Measurements from ENCODE around the gene RPUSD3. TPM values are rescaled to one million over a fixed set of nuclear protein-coding genes. Genes with fewer than 3 reads are reported as not detected.
A peak's percentile ranks its signal among the peaks of the same experiment; 100 is the strongest.

The RPUSD3 gene
- total and polyA plus RNA-seq, 9 of the 15 experiments (the other 6 are each of a cell fraction or from before 2014, with no cell fraction given) = 13.8 to 99.0 (median 59.3) TPM

- 0 out of 2 replicates have a peak, but pooled peaks have one; percentile 41 for TF ChIP-seq ZC3H4 (CRISPR knock-in tag; IDR thresholded peaks at IDR 0.05; ENCODE audit: borderline replicate concordance)
- TF ChIP-seq ZBTB40 (IDR thresholded peaks at IDR 0.05) = no peak
- no peak for TF ChIP-seq ZBTB40 (CRISPR knock-in tag; IDR thresholded peaks at IDR 0.05)
- TF ChIP-seq CSDE1 (IDR thresholded peaks at IDR 0.05) = no peak
- TF ChIP-seq ZBTB17 (CRISPR knock-in tag; IDR thresholded peaks at IDR 0.05) = no peak
- TF ChIP-seq ESRRA (IDR thresholded peaks at IDR 0.05; ENCODE audit: borderline replicate concordance, low read depth) = no peak
- no peak for TF ChIP-seq PYGO2 (tag; IDR thresholded peaks at IDR 0.05)
- TF ChIP-seq HCFC1 (IDR thresholded peaks at IDR 0.05; ENCODE audit: low read depth, low read length) = no peak
- TF ChIP-seq ZNF780A (CRISPR knock-in tag; IDR thresholded peaks at IDR 0.05) = no peak
- TF ChIP-seq ZNF444 (CRISPR knock-in tag; IDR thresholded peaks at IDR 0.05) = no peak
- TF ChIP-seq BRCA1 (IDR thresholded peaks at IDR 0.05) = no peak
- 0 out of 2 replicates have a peak, but pooled peaks have one; percentile 57 for TF ChIP-seq BRCA1 (CRISPR knock-in tag; IDR thresholded peaks at IDR 0.05)
- TF ChIP-seq ZEB2 (IDR thresholded peaks at IDR 0.05) = no peak
- no peak for TF ChIP-seq GTF3C2 (IDR thresholded peaks at IDR 0.05; ENCODE audit: borderline replicate concordance, extremely low read depth, insufficient read length)
- TF ChIP-seq BRF2 (IDR thresholded peaks at IDR 0.05; ENCODE audit: borderline replicate concordance, insufficient read depth, insufficient read length) = no peak
- no peak for TF ChIP-seq MXI1 (IDR thresholded peaks at IDR 0.05; ENCODE audit: low read depth, low read length)
- no peak for TF ChIP-seq HNRNPUL1 (IDR thresholded peaks at IDR 0.05; ENCODE audit: low read length)
Measured at GRCh38 chr3:9812870-9813483, 30.8 kb downstream of the RPUSD3 start (continued).

All from K562 (cell line).